Measurements from ENCODE around the gene DDX39A. TPM values are rescaled to one million over a fixed set of nuclear protein-coding genes. Genes with fewer than 3 reads are reported as not detected.

DDX39A gene
- total and polyA plus RNA-seq, 2 experiments from 2014 or later, result 47.2 to 58.7 TPM

- in situ Hi-C loops (cut with MboI), result no loop called here
- H2AFZ ChIP-seq, result no peak overlapping the region
- WGBS, 2 experiments (ENCODE audit: low coverage in 1 of 2, low lambda C conversion rate in 2 of 2, missing lambda C conversion rate in 2 of 2), result 90 to 92% methylated on average over 10 of the region's 10 CpGs
- peaks cover 8% of the 10 kb centered on the region; the same call in 1 of the 2 replicates for H3F3A ChIP-seq (ENCODE audit: insufficient read depth)
- H3K36me3 ChIP-seq (ENCODE audit: low read depth), result no peaks in the 10 kb centered on the region
- no peak overlapping the region for H3K4me3 ChIP-seq
- no peaks in the 10 kb centered on the region for H3K9me2 ChIP-seq (ENCODE audit: insufficient read depth)
- TF ChIP-seq EZH2 (IDR thresholded peaks at IDR 0.05; ENCODE audit: insufficient read depth, poor library complexity, severe bottlenecking), result no peak
- TF ChIP-seq EZH2phosphoT487 (IDR thresholded peaks at IDR 0.05; ENCODE audit: insufficient read depth, low read depth), result no peak
- H3K9ac ChIP-seq, result no peak overlapping the region
- H4K20me1 ChIP-seq (ENCODE audit: insufficient read depth), result no peaks in the 10 kb centered on the region
- H3K27ac ChIP-seq, result no peak overlapping the region
- H3K79me2 ChIP-seq (ENCODE audit: insufficient read depth), result no peaks in the 10 kb centered on the region
- H3K4me1 ChIP-seq (ENCODE audit: insufficient read depth), result peaks cover 11% of the 10 kb centered on the region
- no peaks in the 10 kb centered on the region for H3K9me3 ChIP-seq (ENCODE audit: low read depth)
- no peak for DNase-seq
- no peak overlapping the region for H3K4me2 ChIP-seq (ENCODE audit: unreplicated experiment)
- H3K27me3 ChIP-seq (replicated peaks; ENCODE audit: insufficient read depth), result no peaks in the 10 kb centered on the region
These were observed 47.8 kb downstream of the DDX39A start for GRCh38 chr19:14371301-14371821.

GRCh38 chr19:14370940-14371280, 48.2 kb downstream of the DDX39A start:
- no peak overlapping the region for H2AFZ ChIP-seq
- H3K9me3 ChIP-seq (ENCODE audit: low read depth), result no peaks in the 10 kb centered on the region
- no peaks in the 10 kb centered on the region for H3K9me2 ChIP-seq (ENCODE audit: insufficient read depth)
- H3K4me3 ChIP-seq, result no peak overlapping the region
- peaks cover 11% of the 10 kb centered on the region for H3K4me1 ChIP-seq (ENCODE audit: insufficient read depth)
- H3K4me2 ChIP-seq (ENCODE audit: unreplicated experiment), result no peak overlapping the region
- WGBS, 2 experiments (ENCODE audit: low coverage in 1 of 2, low lambda C conversion rate in 2 of 2, missing lambda C conversion rate in 2 of 2), result 94 to 96% methylated on average over 4 of the region's 4 CpGs
- no peaks in the 10 kb centered on the region for H3K79me2 ChIP-seq (ENCODE audit: insufficient read depth)
- H3K27ac ChIP-seq, result no peak overlapping the region
- in situ Hi-C loops (cut with MboI), result no loop called here
- no peak for DNase-seq
- H4K20me1 ChIP-seq (ENCODE audit: insufficient read depth), result no peaks in the 10 kb centered on the region
- H3K27me3 ChIP-seq (replicated peaks; ENCODE audit: insufficient read depth), result no peaks in the 10 kb centered on the region
- H3F3A ChIP-seq (ENCODE audit: insufficient read depth), result peaks cover 8% of the 10 kb centered on the region; the same call in 1 of the 2 replicates
- TF ChIP-seq EZH2phosphoT487 (IDR thresholded peaks at IDR 0.05; ENCODE audit: insufficient read depth, low read depth), result no peak
- TF ChIP-seq EZH2 (IDR thresholded peaks at IDR 0.05; ENCODE audit: insufficient read depth, poor library complexity, severe bottlenecking), result no peak
- H3K9ac ChIP-seq, result no peak overlapping the region
- H3K36me3 ChIP-seq (ENCODE audit: low read depth), result no peaks in the 10 kb centered on the region

DNA sequence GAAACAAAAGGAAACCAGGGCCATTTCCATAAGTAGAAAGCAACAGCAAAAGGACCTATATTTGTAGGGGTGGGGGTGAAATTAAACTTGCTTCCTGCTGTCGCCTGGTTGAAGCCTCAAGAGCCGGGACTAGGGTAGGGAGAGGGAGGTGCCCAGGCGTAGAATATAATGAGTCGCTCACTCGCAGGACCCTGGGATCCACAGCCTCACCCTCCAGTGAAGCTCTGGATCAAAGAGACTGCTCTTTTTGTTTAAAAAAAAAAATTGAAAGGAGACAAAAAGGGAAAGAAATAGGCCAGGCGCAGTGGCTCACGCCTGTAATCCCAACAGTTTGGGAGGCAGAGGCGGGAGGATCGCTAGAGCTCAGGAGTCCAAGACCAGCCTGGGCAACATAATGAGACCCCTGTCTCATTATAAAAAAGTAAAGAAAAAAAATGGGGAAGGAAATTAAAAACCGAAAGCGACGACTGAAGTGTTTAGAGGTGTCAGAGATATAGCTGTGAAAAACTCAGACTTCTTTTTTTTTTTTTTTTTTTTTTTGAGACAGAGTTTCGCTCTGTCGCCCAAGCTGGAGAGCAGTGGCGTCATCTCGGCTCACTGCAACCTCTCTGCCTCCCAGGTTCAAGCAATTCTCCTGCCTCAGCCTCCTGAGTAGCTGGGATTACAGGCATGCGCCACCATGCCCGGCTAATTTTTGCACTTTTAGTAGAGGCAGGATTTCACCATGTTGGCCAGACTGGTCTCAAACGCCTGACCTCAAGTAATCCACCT, 48.8 kb downstream of the DDX39A start:
- peak overlapping the region; percentile 37; the same call in 1 of the 2 replicates for H3K4me3 ChIP-seq
- peak overlapping the region; percentile 45; the same call in 1 of the 2 replicates for H3K27ac ChIP-seq
- peaks cover 11% of the 10 kb centered on the region for H3K4me1 ChIP-seq (ENCODE audit: insufficient read depth)
- peak overlapping the region; percentile 60 for H3K4me2 ChIP-seq (ENCODE audit: unreplicated experiment)
- no peaks in the 10 kb centered on the region for H3K79me2 ChIP-seq (ENCODE audit: insufficient read depth)
- H3F3A ChIP-seq (ENCODE audit: insufficient read depth), result peaks cover 8% of the 10 kb centered on the region; the same call in 1 of the 2 replicates
- in situ Hi-C loops (cut with MboI), result no loop called here
- H4K20me1 ChIP-seq (ENCODE audit: insufficient read depth), result no peaks in the 10 kb centered on the region
- peak overlapping the region; percentile 78 for H2AFZ ChIP-seq
- peak overlapping the region; percentile 48 for H3K9ac ChIP-seq
- H3K9me2 ChIP-seq (ENCODE audit: insufficient read depth), result no peaks in the 10 kb centered on the region
- peak; percentile 32 for DNase-seq
- TF ChIP-seq EZH2 (IDR thresholded peaks at IDR 0.05; ENCODE audit: insufficient read depth, poor library complexity, severe bottlenecking), result no peak
- TF ChIP-seq EZH2phosphoT487 (IDR thresholded peaks at IDR 0.05; ENCODE audit: insufficient read depth, low read depth), result no peak
- no peaks in the 10 kb centered on the region for H3K27me3 ChIP-seq (replicated peaks; ENCODE audit: insufficient read depth)
- no peaks in the 10 kb centered on the region for H3K36me3 ChIP-seq (ENCODE audit: low read depth)
- 65 to 70% methylated on average over 19 of the region's 19 CpGs for WGBS, 2 experiments (ENCODE audit: low coverage in 1 of 2, low lambda C conversion rate in 2 of 2, missing lambda C conversion rate in 2 of 2)
- no peaks in the 10 kb centered on the region for H3K9me3 ChIP-seq (ENCODE audit: low read depth)

- H4K20me1 ChIP-seq (ENCODE audit: insufficient read depth), result no peaks in the 10 kb centered on the region
- H3K4me1 ChIP-seq (ENCODE audit: insufficient read depth), result peaks cover 11% of the 10 kb centered on the region
- no peaks in the 10 kb centered on the region for H3K9me2 ChIP-seq (ENCODE audit: insufficient read depth)
- TF ChIP-seq EZH2 (IDR thresholded peaks at IDR 0.05; ENCODE audit: insufficient read depth, poor library complexity, severe bottlenecking) (no peak), EZH2phosphoT487 (IDR thresholded peaks at IDR 0.05; ENCODE audit: insufficient read depth, low read depth) (no peak)
- peak overlapping the region; percentile 78 for H2AFZ ChIP-seq
- peak overlapping the region; percentile 37; the same call in 1 of the 2 replicates for H3K4me3 ChIP-seq
- H3K4me2 ChIP-seq (ENCODE audit: unreplicated experiment), result peak overlapping the region; percentile 60
- peaks cover 8% of the 10 kb centered on the region; the same call in 1 of the 2 replicates for H3F3A ChIP-seq (ENCODE audit: insufficient read depth)
- no peaks in the 10 kb centered on the region for H3K9me3 ChIP-seq (ENCODE audit: low read depth)
- peak overlapping the region; percentile 48 for H3K9ac ChIP-seq
- no peaks in the 10 kb centered on the region for H3K27me3 ChIP-seq (replicated peaks; ENCODE audit: insufficient read depth)
- peak overlapping the region; percentile 45 for H3K27ac ChIP-seq
- in situ Hi-C loops (cut with MboI), result no loop called here
- H3K36me3 ChIP-seq (ENCODE audit: low read depth), result no peaks in the 10 kb centered on the region
- peak; percentile 82 for DNase-seq
- no peaks in the 10 kb centered on the region for H3K79me2 ChIP-seq (ENCODE audit: insufficient read depth)
- 29 to 30% methylated on average over 19 of the region's 19 CpGs for WGBS, 2 experiments (ENCODE audit: low coverage in 1 of 2, low lambda C conversion rate in 2 of 2, missing lambda C conversion rate in 2 of 2)
These were observed 49.6 kb downstream of the DDX39A start for GRCh38 chr19:14369399-14370168.

Measured in GM23248 (cell line).